Retina (tissue), 1 donor: ENCODE results near the gene TMEM245.

Experiments used
- DNase-seq: peaks from one replicate; pipeline ENCODE4 v3.0.0-alpha.2; 2016

The TMEM245 gene

DNA sequence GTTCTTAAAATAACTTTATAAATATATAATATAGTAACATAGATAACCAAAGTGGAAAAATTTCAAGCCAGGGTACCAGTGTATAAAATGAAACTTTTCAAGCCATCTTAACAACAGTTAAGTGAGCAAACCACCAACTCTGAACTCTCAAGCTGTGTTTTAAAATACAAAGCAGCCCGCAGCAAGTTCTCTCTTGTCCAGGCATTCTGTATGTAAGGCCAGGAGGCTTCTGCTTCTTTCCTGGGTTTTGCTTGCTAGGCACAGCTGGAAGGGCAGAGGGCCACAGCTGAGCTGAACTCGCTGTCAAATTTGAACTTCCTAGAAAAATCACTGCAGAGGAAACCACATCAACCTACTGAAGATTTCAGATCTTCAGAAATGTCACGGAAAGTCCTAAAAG is 99.6 kb downstream of the TMEM245 start:
- no peak for DNase-seq

DNA sequence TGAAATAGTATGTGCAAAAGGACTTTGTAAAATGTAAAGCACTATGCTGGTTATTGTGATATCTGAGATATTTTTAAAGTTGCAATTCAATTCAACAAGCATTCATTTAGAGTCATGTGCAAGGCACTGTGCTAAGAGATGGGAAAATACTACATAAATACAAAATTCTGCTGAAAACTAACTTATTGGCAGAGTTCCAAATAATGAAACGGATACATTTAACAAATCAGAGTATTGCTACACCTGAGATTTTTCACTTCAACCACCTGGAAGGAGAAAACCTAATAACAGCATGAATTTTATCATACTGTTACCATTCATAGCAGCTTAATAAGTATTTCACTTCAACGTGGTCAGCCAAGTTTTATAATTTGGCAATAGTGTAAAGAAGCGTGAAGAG is 100.3 kb downstream of the TMEM245 start:
- DNase-seq, result no peak

DNA sequence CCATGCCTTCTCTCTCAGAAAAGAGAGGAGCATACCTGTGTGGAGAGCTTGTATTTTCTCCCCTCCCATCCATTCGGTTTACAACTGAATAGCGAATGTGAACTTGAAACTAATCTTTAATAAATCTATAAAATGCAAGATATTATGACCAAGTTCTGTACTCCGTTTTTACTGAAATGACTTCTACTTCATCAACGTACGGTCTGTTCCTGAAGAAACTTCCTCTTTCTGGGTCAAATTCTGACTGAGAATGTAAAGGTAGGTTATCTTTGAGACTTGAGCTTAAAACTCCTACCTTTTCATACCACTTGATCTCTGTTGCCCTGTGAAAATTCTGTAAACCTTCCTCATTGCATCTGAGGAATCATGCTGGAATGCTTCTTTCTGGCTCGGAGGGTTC is 102.3 kb downstream of the TMEM245 start:
- no peak for DNase-seq

GRCh38 chr9:109017061-109017460 is 102.7 kb downstream of the TMEM245 start:
- no peak for DNase-seq

- peak; percentile 14 for DNase-seq
These were observed 103.6 kb downstream of the TMEM245 start for GRCh38 chr9:109016132-109016531.

DNA sequence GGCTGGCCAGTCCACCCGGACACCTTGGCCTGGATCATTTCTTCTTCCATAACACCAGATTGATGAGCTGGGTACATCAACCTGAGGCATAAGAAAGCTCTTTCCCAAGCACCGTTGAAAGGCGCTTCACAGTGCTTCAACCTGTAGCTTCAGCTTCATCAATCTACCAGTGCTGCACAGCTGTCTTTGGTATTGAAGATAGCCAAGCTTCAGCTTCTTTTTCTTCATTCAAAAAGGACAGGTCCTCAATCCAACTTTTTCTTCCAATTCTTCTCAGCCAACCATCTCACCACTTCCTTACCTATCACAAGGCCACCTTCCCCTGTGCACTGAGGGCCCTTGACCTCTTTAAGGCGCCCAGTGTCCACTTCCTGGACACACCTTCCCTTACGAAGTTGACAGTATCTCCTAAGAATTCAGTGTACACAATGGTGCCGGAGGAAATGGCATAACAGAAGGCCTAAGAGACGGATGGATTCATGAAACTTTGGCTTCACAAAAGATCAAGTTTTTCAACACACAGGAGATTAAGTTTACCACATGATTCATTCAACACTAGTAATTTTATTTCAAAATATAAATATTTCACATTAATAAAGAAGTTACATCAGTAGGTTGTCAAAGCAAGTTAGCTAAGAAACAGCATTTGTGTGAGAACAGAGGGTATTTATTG is 105.0 kb downstream of the TMEM245 start:
- DNase-seq, result no peak

- DNase-seq, result peak; percentile 72
These were observed 105.8 kb downstream of the TMEM245 start for GRCh38 chr9:109013679-109014607.

- peak; percentile 92 for DNase-seq
These were observed 106.7 kb downstream of the TMEM245 start, which contains the start of gene CTNNAL1 for GRCh38 chr9:109012876-109013678. TSS of gene CTNNAL1 (minus strand) at chr9:109013499. CDS start at chr9:109013442, 57 bp downstream.

DNA sequence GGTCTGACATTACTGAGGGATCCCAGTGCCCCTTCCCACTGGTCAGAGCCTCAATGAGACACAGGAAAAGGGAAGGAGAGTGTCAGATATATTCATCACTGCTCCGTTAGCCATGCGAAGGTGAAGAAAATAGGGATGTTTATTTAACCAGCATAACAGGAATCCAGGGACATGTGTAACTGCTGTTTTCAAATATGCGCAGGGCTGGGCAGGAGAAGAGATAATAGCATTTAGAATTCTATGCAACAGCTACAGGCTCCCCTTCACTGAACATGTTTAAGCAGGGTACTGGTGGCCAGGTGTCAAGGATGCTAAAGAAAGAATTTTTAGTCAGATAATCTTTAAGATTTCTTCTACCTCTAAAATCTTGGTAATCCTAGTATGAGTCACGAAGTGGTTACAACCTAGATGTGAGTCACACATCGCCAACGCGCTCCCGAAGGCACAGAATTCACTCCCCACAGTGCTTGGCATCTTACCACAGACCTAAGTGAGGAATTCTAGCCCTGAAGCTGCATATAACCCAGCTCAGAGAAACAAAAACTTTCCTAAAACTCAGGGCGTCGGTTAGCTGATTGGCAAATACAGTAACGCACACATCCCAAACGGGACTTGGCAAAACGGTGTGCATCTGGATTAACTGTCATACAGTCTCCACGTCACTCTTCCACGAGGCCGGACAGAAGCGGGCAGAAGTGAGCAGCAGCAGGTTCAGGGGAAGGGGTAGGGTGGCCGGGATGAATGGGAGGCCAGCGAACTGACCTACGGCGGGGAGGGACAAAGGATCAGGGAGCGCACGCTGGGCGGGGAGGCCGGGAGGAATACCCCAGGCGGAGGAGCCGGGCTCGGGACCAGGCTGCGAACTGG is 107.5 kb downstream of the TMEM245 start:
- DNase-seq, result no peak

GRCh38 chr9:109011231-109011671 is 108.5 kb downstream of the TMEM245 start:
- no peak for DNase-seq

GRCh38 chr9:109010746-109011145 is 109.0 kb downstream of the TMEM245 start:
- DNase-seq, result no peak

- no peak for DNase-seq
These were observed 114.1 kb downstream of the TMEM245 start for GRCh38 chr9:109005678-109006077.

DNA sequence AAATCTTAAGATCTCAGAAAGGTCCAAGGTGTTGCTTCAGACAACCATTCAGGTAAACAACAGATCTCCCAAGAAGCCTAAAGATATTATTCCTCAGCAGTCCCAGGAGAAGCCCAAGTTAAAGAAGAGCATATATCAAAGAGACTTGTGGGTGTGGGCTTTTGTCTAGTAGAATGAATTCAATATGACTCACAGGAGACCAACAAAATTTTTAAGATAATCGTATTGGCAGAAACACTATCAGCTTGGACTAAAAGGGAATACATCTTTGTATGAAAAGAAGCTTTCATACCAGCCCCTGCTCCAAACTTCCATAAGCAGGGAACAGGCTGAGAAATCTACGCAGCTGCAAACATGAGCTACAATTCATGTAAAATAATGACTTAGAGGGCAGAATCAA is 116.6 kb downstream of the TMEM245 start:
- DNase-seq, result no peak

GRCh38 chr9:109002141-109002540 is 117.6 kb downstream of the TMEM245 start:
- DNase-seq, result no peak

- no peak for DNase-seq
These were observed 118.5 kb downstream of the TMEM245 start for GRCh38 chr9:109001275-109001676.

GRCh38 chr9:108997112-108997511 is 122.6 kb downstream of the TMEM245 start:
- DNase-seq, result no peak

GRCh38 chr9:108996643-108997042 is 123.1 kb downstream of the TMEM245 start:
- DNase-seq, result no peak

- no peak for DNase-seq
These were observed 125.1 kb downstream of the TMEM245 start for GRCh38 chr9:108994695-108995094.

DNA sequence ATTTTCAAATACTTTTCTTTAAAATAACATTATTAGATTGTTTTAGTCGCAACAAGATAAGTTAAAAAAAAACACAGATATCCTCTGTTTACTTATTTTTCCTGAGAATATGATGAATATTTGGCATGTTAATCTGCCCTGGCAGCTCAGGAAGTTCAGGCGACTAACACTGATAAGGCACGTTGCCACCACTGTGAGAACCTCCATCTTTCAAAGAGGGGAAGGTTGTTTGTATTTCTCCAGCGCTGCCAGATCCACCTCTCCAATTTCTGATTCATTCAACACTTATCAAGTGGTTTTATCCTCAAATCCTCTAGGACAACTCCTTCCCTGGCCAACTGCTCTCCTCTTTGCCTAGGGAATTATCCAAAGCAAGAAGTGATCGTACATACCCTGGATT is 128.3 kb downstream of the TMEM245 start:
- no peak for DNase-seq

GRCh38 chr9:108983885-108984284 is 135.9 kb downstream of the TMEM245 start:
- DNase-seq, result no peak

DNA sequence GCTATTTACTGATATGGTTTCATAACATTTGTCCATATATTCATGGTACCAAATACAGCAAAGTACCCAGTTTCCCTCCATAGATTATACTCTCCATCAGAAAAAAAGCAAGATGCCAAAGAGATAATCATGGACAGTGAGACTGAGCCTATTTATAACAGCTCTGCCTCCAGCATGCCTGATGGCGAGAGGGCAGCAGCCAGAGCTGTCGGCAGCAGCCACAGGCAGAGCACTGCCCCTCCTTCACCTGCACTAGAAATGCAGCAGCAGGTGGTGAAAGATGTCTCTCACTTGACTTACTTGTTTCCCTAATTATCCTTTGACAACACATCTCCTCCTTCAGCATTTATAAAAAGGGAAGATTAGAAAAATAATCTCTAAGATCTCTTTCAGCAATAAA is 138.9 kb downstream of the TMEM245 start:
- no peak for DNase-seq

DNA sequence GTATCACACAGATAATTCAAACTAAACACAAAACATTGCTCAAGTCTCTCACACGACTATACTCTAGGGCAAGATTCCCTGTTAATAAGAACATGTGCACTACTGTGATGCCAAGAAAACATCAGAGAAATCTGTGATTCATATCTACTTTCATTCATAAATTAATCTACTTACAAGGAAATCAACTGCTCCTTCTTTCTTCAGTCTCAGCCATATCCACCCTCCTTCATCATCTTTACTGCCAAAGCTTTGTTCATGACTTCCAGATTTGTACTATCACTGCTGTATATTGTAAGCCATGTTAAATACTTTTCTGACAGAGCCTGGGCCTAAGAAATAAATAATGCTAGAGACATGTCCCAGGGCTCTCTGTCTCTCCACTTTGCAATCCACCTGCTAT is 141.5 kb downstream of the TMEM245 start:
- no peak for DNase-seq
